ENCODE data around the gene PTPRM. TPM values are rescaled to one million over a fixed set of nuclear protein-coding genes. Genes with fewer than 3 reads are reported as not detected.

The PTPRM gene
- total RNA-seq, 4 donors from 2014 or later: 81.5 to 98.9 (median 86.8) TPM

DNA sequence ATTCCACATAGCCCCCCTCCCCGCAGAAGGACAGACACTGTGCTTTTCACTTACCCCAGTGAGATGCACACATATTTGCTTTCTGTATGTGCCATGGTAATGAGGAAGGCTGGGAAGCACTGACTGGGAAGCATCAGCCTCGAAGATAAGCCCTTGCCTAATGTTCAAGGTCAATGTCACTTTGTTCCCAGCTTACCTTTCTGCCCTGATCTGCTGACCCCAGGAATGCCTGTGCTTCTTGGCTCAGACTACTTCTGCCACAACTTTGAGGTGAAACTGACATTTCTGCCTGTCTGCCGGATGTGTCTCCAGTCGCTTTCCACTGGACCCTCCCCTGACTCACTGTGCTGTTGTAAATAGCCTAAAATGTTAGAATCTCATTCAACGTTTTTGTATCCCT lies 183.8 kb downstream of the PTPRM start:
- H3K36me3 ChIP-seq: no peaks in the 10 kb centered on the region
- no peaks in the 10 kb centered on the region for H3K27me3 ChIP-seq
- 82 to 100% methylated on average over 1 to 4 of the region's 5 CpGs for WGBS, 2 donors (ENCODE audit: low coverage in 1 of 2)
- TF ChIP-seq, protein P1, sequence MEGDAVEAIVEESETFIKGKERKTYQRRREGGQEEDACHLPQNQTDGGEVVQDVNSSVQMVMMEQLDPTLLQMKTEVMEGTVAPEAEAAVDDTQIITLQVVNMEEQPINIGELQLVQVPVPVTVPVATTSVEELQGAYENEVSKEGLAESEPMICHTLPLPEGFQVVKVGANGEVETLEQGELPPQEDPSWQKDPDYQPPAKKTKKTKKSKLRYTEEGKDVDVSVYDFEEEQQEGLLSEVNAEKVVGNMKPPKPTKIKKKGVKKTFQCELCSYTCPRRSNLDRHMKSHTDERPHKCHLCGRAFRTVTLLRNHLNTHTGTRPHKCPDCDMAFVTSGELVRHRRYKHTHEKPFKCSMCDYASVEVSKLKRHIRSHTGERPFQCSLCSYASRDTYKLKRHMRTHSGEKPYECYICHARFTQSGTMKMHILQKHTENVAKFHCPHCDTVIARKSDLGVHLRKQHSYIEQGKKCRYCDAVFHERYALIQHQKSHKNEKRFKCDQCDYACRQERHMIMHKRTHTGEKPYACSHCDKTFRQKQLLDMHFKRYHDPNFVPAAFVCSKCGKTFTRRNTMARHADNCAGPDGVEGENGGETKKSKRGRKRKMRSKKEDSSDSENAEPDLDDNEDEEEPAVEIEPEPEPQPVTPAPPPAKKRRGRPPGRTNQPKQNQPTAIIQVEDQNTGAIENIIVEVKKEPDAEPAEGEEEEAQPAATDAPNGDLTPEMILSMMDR (IDR thresholded peaks at IDR 0.05): no peak
- TF ChIP-seq EP300 (IDR thresholded peaks at IDR 0.05) (no peak), POLR2A (IDR thresholded peaks at IDR 0.05) (no peak), POLR2AphosphoS5 (IDR thresholded peaks at IDR 0.05) (no peak)
- H3K27ac ChIP-seq: peak overlapping the region in 1 of 4 donors; percentile 8
- H3K9me3 ChIP-seq: no peaks in the 10 kb centered on the region
- no peak overlapping the region for H3K4me3 ChIP-seq
- peaks cover 14 to 75% (median 19%) of the 10 kb centered on the region in 3 donors for H3K4me1 ChIP-seq
- no peak for ATAC-seq

DNA sequence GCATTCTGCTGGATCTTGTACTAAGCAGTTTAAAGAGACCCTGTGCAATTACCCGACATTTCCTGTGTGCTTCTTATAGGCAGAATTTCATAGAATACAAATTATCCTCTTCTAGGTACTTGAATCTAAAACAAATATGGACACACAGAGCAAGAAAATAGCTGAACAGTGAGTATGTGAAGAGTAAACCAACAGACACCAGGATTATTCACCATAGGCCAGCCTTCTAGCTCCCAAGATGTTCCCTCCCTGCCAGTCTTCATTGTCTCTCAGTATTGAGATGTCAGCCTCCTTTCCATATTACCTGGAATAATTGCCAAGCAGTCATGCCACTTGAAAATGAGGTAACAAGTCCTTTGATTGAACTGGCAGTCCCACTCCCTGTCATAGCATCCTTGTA lies 187.1 kb downstream of the PTPRM start:
- Histone ChIP-seq H3K36me3 (no peaks in the 10 kb centered on the region), H3K27ac (peak overlapping the region in 2 of 4 donors; percentile 21 to 35), H3K4me3 (no peak overlapping the region), H3K27me3 (no peaks in the 10 kb centered on the region), H3K4me1 (peaks cover 14 to 69% (median 14%) of the 10 kb centered on the region in 3 donors), H3K9me3 (no peaks in the 10 kb centered on the region)
- TF ChIP-seq, protein P1 (IDR thresholded peaks at IDR 0.05): no peak
- no peak for TF ChIP-seq POLR2AphosphoS5 (IDR thresholded peaks at IDR 0.05)
- no peak for TF ChIP-seq POLR2A (IDR thresholded peaks at IDR 0.05)
- no peak for TF ChIP-seq EP300 (IDR thresholded peaks at IDR 0.05)
- no peak for ATAC-seq
- WGBS, 2 donors (ENCODE audit: low coverage in 1 of 2): 86 to 90% methylated on average over 1 of the region's 1 CpG

DNA sequence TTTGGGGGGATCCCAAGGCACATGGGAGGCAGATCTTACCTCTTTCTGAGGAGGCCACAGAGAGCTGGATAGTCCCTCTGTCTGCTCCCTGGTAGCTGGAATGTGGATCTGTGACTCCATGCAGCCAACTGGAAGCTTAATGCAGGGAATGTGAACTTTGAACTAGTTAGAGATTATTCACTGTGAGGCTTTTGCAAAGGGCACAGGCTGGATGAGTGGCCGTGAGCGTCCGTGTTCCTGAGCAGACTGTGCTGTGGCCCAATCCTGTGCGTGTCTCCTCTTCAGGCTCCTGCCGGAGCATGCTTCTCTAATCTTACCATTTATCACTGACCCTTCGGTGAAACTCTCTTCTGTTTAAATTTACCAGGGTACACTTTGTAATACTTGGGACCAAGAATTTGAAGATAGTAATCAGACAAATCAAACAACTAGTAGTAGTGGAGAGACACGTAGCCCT lies 187.6 kb downstream of the PTPRM start:
- 78 to 96% methylated on average over 5 to 7 of the region's 7 CpGs for WGBS, 2 donors (ENCODE audit: low coverage in 1 of 2)
- H3K27me3 ChIP-seq: no peaks in the 10 kb centered on the region
- H3K9me3 ChIP-seq: no peaks in the 10 kb centered on the region
- H3K27ac ChIP-seq: peak overlapping the region in 2 of 4 donors; percentile 21 to 35
- TF ChIP-seq POLR2A (IDR thresholded peaks at IDR 0.05) (no peak), POLR2AphosphoS5 (IDR thresholded peaks at IDR 0.05) (peak; percentile 78)
- no peak overlapping the region for H3K4me3 ChIP-seq
- H3K4me1 ChIP-seq: peaks cover 11 to 65% (median 14%) of the 10 kb centered on the region in 3 donors
- ATAC-seq: peak; percentile 44
- no peaks in the 10 kb centered on the region for H3K36me3 ChIP-seq

DNA sequence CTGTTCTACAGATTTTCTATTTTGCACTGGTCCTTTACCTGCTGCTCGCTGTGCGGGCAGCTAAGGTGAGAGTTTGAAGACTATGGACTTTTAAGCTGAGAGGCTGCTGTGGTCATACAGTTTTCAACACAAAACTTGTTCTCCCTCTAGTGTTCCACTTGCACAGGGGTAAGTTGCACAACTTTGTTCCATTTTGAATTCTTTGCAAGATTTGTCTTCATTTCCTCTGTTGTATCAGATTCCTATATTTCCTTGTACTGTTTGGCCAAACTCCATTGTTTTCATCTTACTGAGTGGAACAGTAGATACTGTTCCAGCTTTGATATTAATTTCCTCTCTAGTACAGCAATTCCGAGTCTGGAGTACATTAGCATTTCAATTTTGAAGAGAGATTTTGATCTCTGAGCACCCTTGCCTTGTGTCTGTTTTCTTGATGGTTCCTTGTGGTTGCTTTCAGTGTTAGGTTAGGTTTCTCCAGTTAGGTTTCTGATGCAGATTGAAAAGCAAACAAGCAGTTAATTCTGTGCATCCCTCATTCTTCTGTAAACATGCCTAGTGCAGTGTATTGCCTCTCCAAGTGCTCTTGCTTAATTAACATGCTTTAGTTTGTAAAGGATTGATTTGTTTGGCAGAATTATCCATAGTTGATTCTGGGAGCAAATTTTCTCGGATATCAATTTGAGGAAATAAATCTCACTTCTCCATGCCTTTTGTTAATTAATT lies 188.8 kb downstream of the PTPRM start:
- peak overlapping the region in 1 of 4 donors; percentile 21 for H3K27ac ChIP-seq
- peak; percentile 44 for ATAC-seq

DNA sequence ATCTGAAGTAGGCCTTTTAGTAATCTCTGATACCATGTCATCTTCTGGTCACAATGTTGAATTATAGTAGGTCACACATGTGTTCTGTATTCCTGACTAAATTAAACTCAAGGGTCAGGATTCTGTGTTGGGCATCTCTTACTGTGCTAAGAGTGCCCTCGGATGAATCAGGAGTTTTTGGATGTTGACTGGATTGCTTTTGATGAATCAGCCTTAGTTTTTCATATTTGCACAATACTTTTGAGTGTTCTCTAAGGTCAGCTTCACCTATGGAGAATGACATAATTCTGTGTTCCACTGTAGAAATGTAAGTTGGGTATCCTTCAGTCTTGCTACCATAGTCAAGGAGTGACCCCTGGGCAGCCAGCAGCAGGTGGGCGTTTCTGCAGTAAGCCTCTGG lies 190.1 kb downstream of the PTPRM start:
- 91 to 100% methylated on average over 1 to 2 of the region's 2 CpGs for WGBS, 2 donors (ENCODE audit: low coverage in 1 of 2)
- Histone ChIP-seq H3K27ac (no peak overlapping the region), H3K27me3 (no peaks in the 10 kb centered on the region), H3K4me3 (no peak overlapping the region), H3K4me1 (peaks cover 11 to 52% (median 12%) of the 10 kb centered on the region in 3 donors), H3K36me3 (no peaks in the 10 kb centered on the region), H3K9me3 (no peaks in the 10 kb centered on the region)
- ATAC-seq: no peak
- no peak for TF ChIP-seq POLR2A (IDR thresholded peaks at IDR 0.05)
- no peak for TF ChIP-seq POLR2AphosphoS5 (IDR thresholded peaks at IDR 0.05)
- TF ChIP-seq EP300 (IDR thresholded peaks at IDR 0.05): no peak
- TF ChIP-seq, protein P1 (IDR thresholded peaks at IDR 0.05): no peak

More for the DNA sequence above, 188.8 kb downstream of the PTPRM start:
- Histone ChIP-seq H3K27me3 (no peaks in the 10 kb centered on the region), H3K9me3 (no peaks in the 10 kb centered on the region), H3K4me3 (no peak overlapping the region), H3K4me1 (peaks cover 11 to 57% (median 12%) of the 10 kb centered on the region in 3 donors), H3K36me3 (no peaks in the 10 kb centered on the region)
- TF ChIP-seq, protein P1 (IDR thresholded peaks at IDR 0.05): peak in 3 of 4 experiments; percentile 34 to 47 (median 46)
- TF ChIP-seq POLR2AphosphoS5 (IDR thresholded peaks at IDR 0.05): no peak
- TF ChIP-seq POLR2A (IDR thresholded peaks at IDR 0.05): no peak
- TF ChIP-seq EP300 (IDR thresholded peaks at IDR 0.05): no peak
- WGBS, 2 donors (ENCODE audit: low coverage in 1 of 2): 79 to 81% methylated on average over 4 of the region's 4 CpGs

Data from gastroesophageal sphincter (tissue), 4 donors.